Natural killer cell (primary cell): ENCODE results near the gene RAPSN. TPM values are rescaled to one million over a fixed set of nuclear protein-coding genes. Genes with fewer than 3 reads are reported as not detected.
A peak's percentile ranks its signal among the peaks of the same experiment; 100 is the strongest.

Source experiments
- ATAC-seq, 3 donors: fragments of 150-1000 bp in 2 of 3; fragments of 200-7000 bp in 1 of 3; cut with Tn5 transposase; 1 replicate in 1 of 3; 2 replicates in 2 of 3; pipeline ENCODE4 v1.10.0; 2021; ENCODE audit warnings: mild to moderate bottlenecking in 2 of 3, moderate library complexity in 2 of 3
- DNase-seq, 2 donors: peaks; one replicate each; pipeline versions ENCODE4 v3.0.0 to v3.0.0-alpha.2; 2013 to 2021; ENCODE audit warnings: mixed read lengths in 1 of 2
- H3K27ac ChIP-seq: one replicate; pipeline ENCODE4 v1.5.1; 2013; ENCODE audit warnings: mild to moderate bottlenecking, low read length
- H3K27me3 ChIP-seq: one replicate; pipeline ENCODE4 v1.6.1; 2013; ENCODE audit warnings: low read length; ENCODE audit not compliant: control insufficient read depth, insufficient read depth
- H3K36me3 ChIP-seq: one replicate; pipeline ENCODE4 v1.6.1; 2013; ENCODE audit warnings: low read length; ENCODE audit not compliant: control insufficient read depth, insufficient read depth
- H3K4me1 ChIP-seq: one replicate; pipeline ENCODE4 v1.6.1; 2013; ENCODE audit warnings: low read length; ENCODE audit not compliant: control insufficient read depth, insufficient read depth
- H3K4me3 ChIP-seq: one replicate; pipeline ENCODE4 v1.5.1; 2013; ENCODE audit warnings: low read length
- H3K9me3 ChIP-seq: one replicate; pipeline ENCODE4 v1.6.1; 2013; ENCODE audit warnings: low read length; ENCODE audit not compliant: control insufficient read depth, insufficient read depth
- H3K27ac Mint-ChIP-seq, 2 donors: one replicate each; pipeline ENCODE4 v1.8.0; 2022; ENCODE audit warnings: mild to moderate bottlenecking in 2 of 2, mixed read lengths in 2 of 2, moderate library complexity in 1 of 2
- H3K27me3 Mint-ChIP-seq, 2 donors: one replicate each; pipeline ENCODE4 v1.8.0; 2022; ENCODE audit warnings: low read depth in 2 of 2, mixed read lengths in 2 of 2
- H3K36me3 Mint-ChIP-seq: one replicate; pipeline ENCODE4 v1.8.0; 2022; ENCODE audit warnings: mixed read lengths
- H3K4me1 Mint-ChIP-seq, 2 donors: one replicate each; pipeline ENCODE4 v1.8.0; 2022; ENCODE audit warnings: mixed read lengths in 2 of 2
- H3K4me3 Mint-ChIP-seq: one replicate; pipeline ENCODE4 v1.8.0; 2022; ENCODE audit warnings: mild to moderate bottlenecking, moderate library complexity, mixed read lengths
- H3K9me3 Mint-ChIP-seq, 2 donors: one replicate each; pipeline ENCODE4 v1.8.0; 2022; ENCODE audit warnings: mixed read lengths in 2 of 2
- WGBS: methylation state at CpG from one replicate; pipeline ENCODE4 v1.1.7; 2013; ENCODE audit warnings: missing lambda C conversion rate; ENCODE audit not compliant: insufficient coverage; 5-methylcytosine and 5-hydroxymethylcytosine counted together
- intact Hi-C: fragments of 100-400 bp; cut with micrococcal nuclease; formaldehyde crosslinking; loops from one replicate; pipeline ENCODE4 v1.14.2; 2022
- total RNA-seq, 4 donors: library from RNA; stranded (reverse); fragments of 120-200 nt in 1 of 4; gene quantifications; one replicate each; pipeline versions ENCODE4 v1.2.3 to v1.2.4, GENCODE V29; 2013 to 2022
- TF ChIP-seq, protein P1 (sequence below): fragments of 200-600 bp; IDR thresholded peaks from one replicate; pipeline ENCODE4 v1.8.0; 2022; ENCODE audit warnings: antibody characterized with exemption

Gene RAPSN
- total RNA-seq, 3 donors from 2014 or later (not counting 1 experiment from before 2014, with no cell fraction given): 1.6 to 2.2 (median 1.7) TPM

DNA sequence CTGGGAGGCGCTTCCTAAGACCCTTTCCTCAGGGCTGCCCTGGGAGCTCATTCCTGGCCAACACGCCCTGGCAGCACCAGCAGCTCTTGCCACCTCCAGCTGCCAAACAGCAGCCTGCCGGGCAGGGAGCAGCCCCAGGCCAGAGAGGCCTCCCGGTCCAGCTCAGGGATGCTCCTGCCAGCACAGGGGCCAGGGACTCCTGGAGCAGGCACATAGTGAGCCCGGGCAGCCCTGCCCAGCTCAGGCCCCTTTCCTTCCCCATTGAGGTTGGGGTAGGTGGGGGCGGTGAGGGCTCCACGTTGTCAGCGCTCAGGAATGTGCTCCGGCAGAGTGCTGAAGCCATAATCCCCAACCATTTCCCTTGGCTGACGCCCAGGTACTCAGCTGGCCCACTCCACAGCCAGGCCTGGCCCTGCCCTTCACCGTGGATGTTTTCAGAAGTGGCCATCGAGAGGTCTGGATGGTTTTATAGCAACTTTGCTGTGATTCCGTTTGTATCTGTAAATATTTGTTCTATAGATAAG, 32.9 kb downstream of the RAPSN start:
- 68% methylated on average over 9 of the region's 13 CpGs for WGBS
- Mint-ChIP-seq H3K4me1 (peaks cover 0 to 26% of the 10 kb centered on the region in 2 donors), H3K36me3 (no peaks in the 10 kb centered on the region), H3K27me3 (no peaks in the 10 kb centered on the region), H3K27ac (no peak overlapping the region), H3K4me3 (no peak overlapping the region), H3K9me3 (no peaks in the 10 kb centered on the region)
- Histone ChIP-seq H3K9me3 (no peaks in the 10 kb centered on the region), H3K27ac (no peak overlapping the region), H3K4me3 (no peak overlapping the region), H3K4me1 (no peaks in the 10 kb centered on the region), H3K27me3 (no peaks in the 10 kb centered on the region), H3K36me3 (peaks cover 46% of the 10 kb centered on the region)
- ATAC-seq: no peak
- TF ChIP-seq, protein P1, sequence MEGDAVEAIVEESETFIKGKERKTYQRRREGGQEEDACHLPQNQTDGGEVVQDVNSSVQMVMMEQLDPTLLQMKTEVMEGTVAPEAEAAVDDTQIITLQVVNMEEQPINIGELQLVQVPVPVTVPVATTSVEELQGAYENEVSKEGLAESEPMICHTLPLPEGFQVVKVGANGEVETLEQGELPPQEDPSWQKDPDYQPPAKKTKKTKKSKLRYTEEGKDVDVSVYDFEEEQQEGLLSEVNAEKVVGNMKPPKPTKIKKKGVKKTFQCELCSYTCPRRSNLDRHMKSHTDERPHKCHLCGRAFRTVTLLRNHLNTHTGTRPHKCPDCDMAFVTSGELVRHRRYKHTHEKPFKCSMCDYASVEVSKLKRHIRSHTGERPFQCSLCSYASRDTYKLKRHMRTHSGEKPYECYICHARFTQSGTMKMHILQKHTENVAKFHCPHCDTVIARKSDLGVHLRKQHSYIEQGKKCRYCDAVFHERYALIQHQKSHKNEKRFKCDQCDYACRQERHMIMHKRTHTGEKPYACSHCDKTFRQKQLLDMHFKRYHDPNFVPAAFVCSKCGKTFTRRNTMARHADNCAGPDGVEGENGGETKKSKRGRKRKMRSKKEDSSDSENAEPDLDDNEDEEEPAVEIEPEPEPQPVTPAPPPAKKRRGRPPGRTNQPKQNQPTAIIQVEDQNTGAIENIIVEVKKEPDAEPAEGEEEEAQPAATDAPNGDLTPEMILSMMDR: no peak
- DNase-seq: no peak
- intact Hi-C loops: no loop called here

DNA sequence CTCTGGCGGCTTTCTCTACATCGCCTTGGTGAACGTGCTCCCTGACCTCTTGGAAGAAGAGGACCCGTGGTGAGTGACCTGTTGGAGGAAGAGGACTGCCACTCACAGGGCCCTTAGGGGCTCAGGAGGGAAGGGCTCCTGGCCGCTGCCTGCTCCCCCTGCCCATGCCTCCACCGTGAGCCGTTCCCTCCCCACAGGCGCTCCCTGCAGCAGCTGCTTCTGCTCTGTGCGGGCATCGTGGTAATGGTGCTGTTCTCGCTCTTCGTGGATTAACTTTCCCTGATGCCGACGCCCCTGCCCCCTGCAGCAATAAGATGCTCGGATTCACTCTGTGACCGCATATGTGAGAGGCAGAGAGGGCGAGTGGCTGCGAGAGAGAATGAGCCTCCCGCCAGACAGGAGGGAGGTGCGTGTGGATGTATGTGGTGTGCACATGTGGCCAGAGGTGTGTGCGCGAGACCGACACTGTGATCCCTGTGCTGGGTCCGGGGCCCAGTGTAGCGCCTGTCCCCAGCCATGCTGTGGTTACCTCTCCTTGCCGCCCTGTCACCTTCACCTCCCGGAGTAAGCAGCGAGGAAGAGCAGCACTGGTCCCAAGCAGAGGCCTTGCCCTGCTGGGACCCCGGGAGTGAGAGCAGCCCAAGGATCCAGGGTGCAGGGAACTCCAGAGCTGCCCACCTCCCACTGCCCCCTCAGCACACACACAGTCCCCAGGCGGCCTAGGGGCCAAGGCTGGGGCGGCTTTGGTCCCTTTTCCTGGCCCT, 33.7 kb downstream of the RAPSN start:
- no peaks in the 10 kb centered on the region for H3K27me3 Mint-ChIP-seq
- H3K36me3 Mint-ChIP-seq: no peaks in the 10 kb centered on the region
- ATAC-seq (no peak), DNase-seq (no peak)
- Histone ChIP-seq H3K27me3 (no peaks in the 10 kb centered on the region), H3K9me3 (no peaks in the 10 kb centered on the region), H3K36me3 (peaks cover 42% of the 10 kb centered on the region), H3K4me3 (no peak overlapping the region), H3K4me1 (no peaks in the 10 kb centered on the region), H3K27ac (no peak overlapping the region)
- peak overlapping the region in 1 of 2 donors; percentile 13 for H3K27ac Mint-ChIP-seq
- intact Hi-C loops: no loop called here
- TF ChIP-seq, protein P1: no peak
- no peak overlapping the region for H3K4me3 Mint-ChIP-seq
- 89% methylated on average over 31 of the region's 31 CpGs for WGBS
- no peaks in the 10 kb centered on the region for H3K9me3 Mint-ChIP-seq
- H3K4me1 Mint-ChIP-seq: peaks cover 0 to 26% of the 10 kb centered on the region in 2 donors

DNA sequence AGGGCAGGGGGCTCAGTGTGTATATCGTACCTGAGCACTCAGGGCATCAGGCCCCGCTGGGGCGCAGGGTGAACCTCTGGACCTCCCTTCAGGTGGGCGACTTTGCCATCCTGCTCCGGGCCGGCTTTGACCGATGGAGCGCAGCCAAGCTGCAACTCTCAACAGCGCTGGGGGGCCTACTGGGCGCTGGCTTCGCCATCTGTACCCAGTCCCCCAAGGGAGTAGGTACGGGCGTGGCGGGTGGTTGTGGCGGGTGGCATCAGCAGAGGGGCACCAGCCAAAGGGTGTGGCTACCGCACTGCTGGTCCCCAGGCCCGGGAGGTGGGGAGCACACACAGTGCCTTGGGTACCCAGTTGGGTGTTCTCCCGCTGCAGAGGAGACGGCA, 34.3 kb downstream of the RAPSN start:
- no peak overlapping the region for H3K27ac ChIP-seq
- peaks cover 36% of the 10 kb centered on the region for H3K36me3 ChIP-seq
- no peak overlapping the region for H3K4me3 ChIP-seq
- no peaks in the 10 kb centered on the region for H3K4me1 ChIP-seq
- no peak for ATAC-seq
- no peak overlapping the region for H3K4me3 Mint-ChIP-seq
- no peaks in the 10 kb centered on the region for H3K27me3 Mint-ChIP-seq
- no peak for DNase-seq
- H3K4me1 Mint-ChIP-seq: peaks cover 1 to 21% of the 10 kb centered on the region in 2 donors
- no peaks in the 10 kb centered on the region for H3K36me3 Mint-ChIP-seq
- H3K27me3 ChIP-seq: no peaks in the 10 kb centered on the region
- 89% methylated on average over 19 of the region's 19 CpGs for whole genome bisulfite sequencing
- no peak overlapping the region for H3K27ac Mint-ChIP-seq
- no peaks in the 10 kb centered on the region for H3K9me3 ChIP-seq
- intact Hi-C loops: no loop called here
- no peaks in the 10 kb centered on the region for H3K9me3 Mint-ChIP-seq
- TF ChIP-seq, protein P1: no peak
